ENCODE data around the gene RFC5. TPM values are rescaled to one million over a fixed set of nuclear protein-coding genes. Genes with fewer than 3 reads are reported as not detected.
A peak's percentile ranks its signal among the peaks of the same experiment; 100 is the strongest.

Gene RFC5
- total and polyA plus RNA-seq, 2 of the 4 experiments (the other 2 are of a cell fraction), result 14.7 to 20.1 TPM

GRCh38 chr12:118058227-118058626 is 41.7 kb downstream of the RFC5 start:
- ChIA-PET POLR2A (ENCODE audit: unreplicated experiment) (no interaction called here), CTCF (no interaction called here)
- Histone ChIP-seq H3K23ac (ENCODE audit: low read depth, low read length) (peak overlapping the region; percentile 43; the same call in 1 of the 2 replicates), H2AK9ac (replicated peaks; ENCODE audit: low read depth, low read length, poor library complexity) (no peak overlapping the region), H3K9me1 (ENCODE audit: insufficient read depth, low read length) (peaks cover 14% of the 10 kb centered on the region), H3K9me3 (ENCODE audit: control insufficient read depth, insufficient read depth, low read length) (no peaks in the 10 kb centered on the region), H3K4me1 (ENCODE audit: control insufficient read depth, insufficient read depth, low read length) (peaks cover 10% of the 10 kb centered on the region), H3K27ac (ENCODE audit: insufficient read depth, low read length) (no peak overlapping the region), H4K20me1 (ENCODE audit: insufficient read depth, low read length) (peaks cover 17% of the 10 kb centered on the region), H3K4me2 (ENCODE audit: low read depth, low read length) (no peak overlapping the region), H2BK5ac (ENCODE audit: low read depth, low read length, poor library complexity, severe bottlenecking) (no peak overlapping the region), H3K4ac (ENCODE audit: low read depth, low read length) (peak overlapping the region; percentile 38; the same call in 1 of the 2 replicates), H3K4me3 (ENCODE audit: insufficient read depth, low read depth, low read length) (no peak overlapping the region), H3K56ac (ENCODE audit: extremely low read depth, insufficient read depth, low read length) (no peak overlapping the region), H3K27me3 (ENCODE audit: control insufficient read depth, insufficient read depth, low read length) (no peaks in the 10 kb centered on the region), H4K8ac (ENCODE audit: low read depth in 2 of 2, low read length in 2 of 2) (no peak overlapping the region), H2AK5ac (ENCODE audit: low read depth, low read length) (no peak overlapping the region), H2BK20ac (ENCODE audit: low read depth, low read length) (no peak overlapping the region; the same call in 1 of the 2 replicates), H2AFZ (replicated peaks; ENCODE audit: low read length, poor library complexity) (no peak overlapping the region), H3K36me3 (ENCODE audit: control insufficient read depth, insufficient read depth, low read length) (no peaks in the 10 kb centered on the region; the same call in 1 of the 2 replicates), H2BK15ac (ENCODE audit: low read depth, low read length) (no peak overlapping the region), H3K14ac (replicated peaks; ENCODE audit: low read depth, low read length) (no peak overlapping the region), H3K18ac (ENCODE audit: low read depth, low read length) (no peak overlapping the region), H4K91ac (ENCODE audit: insufficient read depth, low read depth, low read length) (peak overlapping the region; percentile 29; the same call in 1 of the 2 replicates), H2BK120ac (ENCODE audit: low read depth, low read length) (no peak overlapping the region), H3K79me1 (ENCODE audit: low read depth in 1 of 2, low read length in 2 of 2) (peaks cover 10 to 67% of the 10 kb centered on the region in 2 experiments), H4K5ac (ENCODE audit: low read depth, low read length) (no peak overlapping the region), H3K9ac (ENCODE audit: low read depth, low read length) (no peak overlapping the region)
- intact Hi-C loops (cut with micrococcal nuclease) (no loop called here), in situ Hi-C loops (cut with MboI; ENCODE audit: low sequenced_read_pairs) (no loop called here), dilution Hi-C loops (cut with HindIII; ENCODE audit: low sequenced_read_pairs, unreplicated experiment) (no loop called here)
- no TSS peak for BruUV-seq (replicated peaks)
- ATAC-seq (ENCODE audit: low read depth) (no peak), DNase-seq (no peak)
- TF ChIP-seq SMC3 (IDR thresholded peaks at IDR 0.05; ENCODE audit: low read depth, low read length), result no peak
- TF ChIP-seq BHLHE40 (IDR thresholded peaks at IDR 0.05; ENCODE audit: low read depth, low read length), result no peak
- no peak for TF ChIP-seq CEBPB (IDR thresholded peaks at IDR 0.05; ENCODE audit: low read depth, low read length)
- no peak for TF ChIP-seq NFE2L2 (IDR thresholded peaks at IDR 0.05; ENCODE audit: low read depth, low read length)
- no peak for TF ChIP-seq RFX5 (IDR thresholded peaks at IDR 0.05; ENCODE audit: low read depth, low read length)
- no peak for TF ChIP-seq RAD21 (IDR thresholded peaks at IDR 0.05; ENCODE audit: low read length)
- no peak for TF ChIP-seq MAFK (IDR thresholded peaks at IDR 0.05; ENCODE audit: low read depth, low read length)
- TF ChIP-seq POLR2A (IDR thresholded peaks at IDR 0.05; ENCODE audit: low read depth, low read length), result no peak
- TF ChIP-seq CHD1 (IDR thresholded peaks at IDR 0.05; ENCODE audit: low read depth, low read length), result no peak
- no peak for TF ChIP-seq FOS (IDR thresholded peaks at IDR 0.05; ENCODE audit: low read depth, low read length)
- TF ChIP-seq ELK1 (IDR thresholded peaks at IDR 0.05; ENCODE audit: borderline replicate concordance, low read depth, low read length), result no peak
- TF ChIP-seq MAZ (IDR thresholded peaks at IDR 0.05; ENCODE audit: borderline replicate concordance, low read depth, low read length), result no peak
- no peak for TF ChIP-seq CTCF (conservative IDR thresholded peaks at IDR 0.05; ENCODE audit: low read depth, low read length)
- no peak for TF ChIP-seq USF2 (IDR thresholded peaks at IDR 0.05; ENCODE audit: low read depth, low read length)
- no peak for TF ChIP-seq RCOR1 (IDR thresholded peaks at IDR 0.05; ENCODE audit: insufficient replicate concordance, low read length)
- no peak for TF ChIP-seq MXI1 (IDR thresholded peaks at IDR 0.05; ENCODE audit: borderline replicate concordance, low read depth, low read length)
- WGBS, 2 experiments (ENCODE audit: extremely low coverage in 2 of 2, insufficient read length in 1 of 2), result 87% methylated on average over 3 of the region's 7 CpGs; no CpG with 5 or more reads in 1 of the 2 experiments
